Purkinje cell (primary cell): ENCODE measurements around the gene NUDCD3. TPM values are rescaled to one million over a fixed set of nuclear protein-coding genes. Genes with fewer than 3 reads are reported as not detected.

Source experiments
- polyA plus RNA-seq: library from polyadenylated mRNA; unstranded; fragments of >200 nt; fragmentation: Nextera tagmentation; gene quantifications from 2 replicates; pipeline ENCODE4 v1.2.1, GENCODE V29; 2014

The NUDCD3 gene
- polyA plus RNA-seq: 47.2 and 70.8 TPM in 2 replicates

GRCh38 chr7:44490351-44491200 lies at the start of gene NUDCD3:
TSS of gene NUDCD3 (minus strand) at chr7:44490658. CDS start at chr7:44490600, 58 bp downstream.

Other genes starting within 250 kb of the NUDCD3 start
- 164 and 201 TPM in 2 replicates for gene CAMK2B, start 165.1 kb downstream of the NUDCD3 start, polyA plus RNA-seq
- gene NPC1L1, start 50.7 kb upstream of the NUDCD3 start, polyA plus RNA-seq: not detected in 2 replicates
- gene DDX56, start 83.2 kb upstream of the NUDCD3 start, polyA plus RNA-seq: 19.8 and 20.4 TPM in 2 replicates
- gene TMED4, start 91.6 kb upstream of the NUDCD3 start, polyA plus RNA-seq: 104 and 119 TPM in 2 replicates
- gene OGDH, start 116.0 kb upstream of the NUDCD3 start, polyA plus RNA-seq: 7.4 and 17.3 TPM in 2 replicates